ENCODE data around the gene NFASC.

The NFASC gene

DNA sequence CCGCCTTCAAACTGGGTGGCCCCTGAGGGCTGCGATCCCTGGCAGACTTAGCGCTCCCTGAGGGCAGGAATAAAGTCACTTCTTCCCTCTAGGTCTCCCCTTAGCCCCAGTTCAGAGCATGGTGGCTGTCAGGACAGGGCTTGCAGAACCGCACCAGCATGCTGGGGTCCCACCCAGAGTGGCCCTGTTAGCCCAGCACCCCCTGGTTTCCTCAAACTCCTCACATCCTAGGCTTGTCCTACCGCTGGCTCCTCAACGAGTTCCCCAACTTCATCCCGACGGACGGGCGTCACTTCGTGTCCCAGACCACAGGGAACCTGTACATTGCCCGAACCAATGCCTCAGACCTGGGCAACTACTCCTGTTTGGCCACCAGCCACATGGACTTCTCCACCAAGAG, 188.2 kb downstream of the NFASC start:
- no peak for DNase-seq (ENCODE audit: extremely low read depth in 1 of 2, low read depth in 1 of 2)

DNA sequence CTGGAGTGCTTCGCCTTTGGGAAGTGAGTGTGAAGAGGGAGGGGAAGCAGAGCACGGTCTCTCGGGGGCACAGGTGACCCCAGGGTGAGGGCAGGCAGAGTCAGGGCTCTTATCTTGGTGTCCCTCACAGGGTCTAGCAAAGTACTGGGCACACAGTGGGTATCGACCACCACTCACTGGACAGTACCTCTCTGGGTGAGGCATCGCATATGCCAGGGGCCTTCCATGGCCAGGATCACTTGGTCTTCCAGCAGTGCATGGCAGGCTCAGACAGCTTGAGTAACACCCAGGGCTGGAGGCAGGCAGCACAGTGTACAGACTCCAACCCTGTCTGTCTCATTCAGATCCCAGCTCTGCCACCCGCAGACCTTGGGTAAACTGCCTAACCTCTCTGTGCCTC, 189.0 kb downstream of the NFASC start:
- no peak for DNase-seq (ENCODE audit: extremely low read depth in 1 of 2, low read depth in 1 of 2)

DNA sequence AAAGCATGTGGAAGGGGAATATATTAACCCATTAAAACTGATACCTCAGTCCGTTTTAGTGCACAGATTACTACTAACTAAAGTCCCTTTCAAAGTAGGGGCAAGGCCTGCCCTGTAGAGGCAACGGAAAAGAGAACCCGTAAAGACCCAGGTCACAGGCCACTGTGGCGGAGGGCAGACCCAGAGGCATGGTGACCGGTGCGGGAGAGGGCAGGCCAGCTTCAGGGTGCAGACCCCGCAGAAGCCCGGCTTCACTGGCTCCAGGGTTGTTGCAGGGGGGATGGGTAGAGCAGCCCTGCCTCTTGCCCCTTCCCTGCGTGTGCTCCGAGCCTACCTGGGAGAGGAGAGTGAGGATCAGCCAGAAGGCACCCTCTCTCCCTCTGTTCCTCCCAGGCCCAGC, 190.1 kb downstream of the NFASC start:
- DNase-seq (ENCODE audit: extremely low read depth in 1 of 2, low read depth in 1 of 2), result no peak

DNA sequence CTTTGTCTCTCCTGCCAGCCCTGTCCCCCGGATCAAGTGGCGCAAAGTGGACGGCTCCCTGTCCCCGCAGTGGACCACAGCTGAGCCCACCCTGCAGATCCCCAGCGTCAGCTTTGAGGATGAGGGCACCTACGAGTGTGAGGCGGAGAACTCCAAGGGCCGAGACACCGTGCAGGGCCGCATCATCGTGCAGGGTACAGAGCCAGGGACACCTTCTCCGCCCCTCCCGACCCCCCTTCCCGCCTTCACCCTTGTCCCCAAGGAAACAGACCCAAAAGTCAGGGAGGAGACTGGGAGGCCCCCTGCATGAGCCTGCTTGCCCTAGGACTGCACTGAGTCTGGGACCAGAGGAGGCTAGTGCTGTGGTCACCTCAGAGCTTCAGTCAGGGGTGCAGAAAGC, 190.6 kb downstream of the NFASC start:
- no peak for DNase-seq (ENCODE audit: extremely low read depth in 1 of 2, low read depth in 1 of 2)

DNA sequence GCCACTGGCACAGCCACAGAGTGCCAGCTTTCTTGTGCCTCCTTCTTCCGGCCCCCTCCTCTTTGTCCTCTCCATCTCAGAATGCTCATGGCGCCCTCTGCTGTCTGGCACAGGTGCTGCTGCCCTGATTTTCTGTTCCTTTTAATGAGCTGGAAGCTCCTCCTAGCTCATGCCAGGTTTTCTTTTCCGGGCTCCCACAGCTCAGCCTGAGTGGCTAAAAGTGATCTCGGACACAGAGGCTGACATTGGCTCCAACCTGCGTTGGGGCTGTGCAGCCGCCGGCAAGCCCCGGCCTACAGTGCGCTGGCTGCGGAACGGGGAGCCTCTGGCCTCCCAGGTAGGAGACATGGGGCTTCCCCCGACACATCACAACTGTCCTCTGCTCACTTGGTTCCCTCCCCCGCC, 191.0 kb downstream of the NFASC start:
- peak; percentile 33 to 44 for DNase-seq (ENCODE audit: extremely low read depth in 1 of 2, low read depth in 1 of 2)

DNA sequence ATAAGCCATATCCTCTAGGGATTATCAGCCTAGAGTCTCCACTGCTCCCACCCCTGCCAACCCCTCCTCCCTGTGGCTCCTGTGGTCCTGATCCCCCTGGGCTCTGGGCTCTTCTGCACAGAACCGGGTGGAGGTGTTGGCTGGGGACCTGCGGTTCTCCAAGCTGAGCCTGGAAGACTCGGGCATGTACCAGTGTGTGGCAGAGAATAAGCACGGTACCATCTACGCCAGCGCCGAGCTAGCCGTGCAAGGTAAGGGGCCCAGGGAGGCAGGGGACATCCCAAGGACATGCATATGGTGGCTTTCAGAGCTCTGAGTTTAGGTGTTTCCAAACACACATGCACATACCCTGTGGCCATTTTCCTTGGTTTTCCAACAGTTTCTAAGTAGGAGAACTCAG, 191.7 kb downstream of the NFASC start:
- no peak for DNase-seq (ENCODE audit: extremely low read depth in 1 of 2, low read depth in 1 of 2)

DNA sequence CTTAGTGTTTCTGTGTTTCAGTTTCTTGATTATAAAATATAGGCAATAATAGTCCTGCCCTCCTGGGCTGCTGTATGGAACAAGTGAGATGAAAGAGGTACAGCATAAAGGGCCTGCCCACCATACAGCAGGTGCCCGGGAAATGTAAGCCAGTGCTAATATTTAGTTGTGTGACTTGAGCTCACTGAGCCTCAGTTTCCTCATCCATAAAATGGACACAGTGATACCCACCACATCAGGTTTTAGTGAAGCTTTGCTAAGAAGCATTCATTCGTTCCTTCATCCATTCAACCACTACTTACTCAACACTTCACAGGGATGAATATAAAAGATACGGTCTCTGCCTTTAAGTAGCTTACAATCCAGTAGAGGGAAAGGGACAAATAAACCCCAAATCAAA, 192.2 kb downstream of the NFASC start:
- DNase-seq (ENCODE audit: extremely low read depth in 1 of 2, low read depth in 1 of 2), result no peak

DNA sequence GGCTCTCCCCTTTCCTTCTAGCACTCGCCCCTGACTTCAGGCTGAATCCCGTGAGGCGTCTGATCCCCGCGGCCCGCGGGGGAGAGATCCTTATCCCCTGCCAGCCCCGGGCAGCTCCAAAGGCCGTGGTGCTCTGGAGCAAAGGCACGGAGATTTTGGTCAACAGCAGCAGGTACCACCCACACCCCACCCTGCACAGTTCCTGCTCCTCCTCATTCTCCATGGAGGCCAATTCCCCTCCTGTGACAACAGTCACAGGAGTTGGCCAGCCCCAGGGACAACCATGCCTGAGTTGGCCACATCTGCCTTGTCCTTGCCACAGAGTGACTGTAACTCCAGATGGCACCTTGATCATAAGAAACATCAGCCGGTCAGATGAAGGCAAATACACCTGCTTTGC, 193.6 kb downstream of the NFASC start:
- DNase-seq (ENCODE audit: extremely low read depth in 1 of 2, low read depth in 1 of 2), result no peak

DNA sequence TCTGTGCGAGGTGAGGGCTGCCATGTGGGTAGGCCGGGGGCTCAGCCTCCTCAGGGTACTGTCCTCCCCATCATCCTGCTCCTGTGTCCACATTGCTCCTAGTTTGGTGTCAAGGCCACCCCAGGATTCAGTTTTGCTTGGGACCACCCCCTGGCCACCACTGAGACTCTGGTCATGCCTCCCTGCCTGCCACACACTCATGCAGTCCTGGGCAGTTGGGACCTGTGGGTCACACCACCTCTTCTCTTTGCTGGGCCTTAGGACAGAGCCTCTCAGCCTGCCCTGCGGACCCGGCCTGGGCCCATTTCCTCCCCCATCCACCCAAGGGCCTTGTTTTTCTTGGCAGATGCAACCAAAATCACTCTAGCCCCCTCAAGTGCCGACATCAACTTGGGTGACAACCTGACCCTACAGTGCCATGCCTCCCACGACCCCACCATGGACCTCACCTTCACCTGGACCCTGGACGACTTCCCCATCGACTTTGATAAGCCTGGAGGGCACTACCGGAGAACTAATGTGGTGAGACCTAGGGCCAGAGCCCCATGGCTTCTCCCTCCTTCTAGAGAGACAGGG, 194.2 kb downstream of the NFASC start:
- DNase-seq (ENCODE audit: extremely low read depth in 1 of 2, low read depth in 1 of 2), result no peak

DNA sequence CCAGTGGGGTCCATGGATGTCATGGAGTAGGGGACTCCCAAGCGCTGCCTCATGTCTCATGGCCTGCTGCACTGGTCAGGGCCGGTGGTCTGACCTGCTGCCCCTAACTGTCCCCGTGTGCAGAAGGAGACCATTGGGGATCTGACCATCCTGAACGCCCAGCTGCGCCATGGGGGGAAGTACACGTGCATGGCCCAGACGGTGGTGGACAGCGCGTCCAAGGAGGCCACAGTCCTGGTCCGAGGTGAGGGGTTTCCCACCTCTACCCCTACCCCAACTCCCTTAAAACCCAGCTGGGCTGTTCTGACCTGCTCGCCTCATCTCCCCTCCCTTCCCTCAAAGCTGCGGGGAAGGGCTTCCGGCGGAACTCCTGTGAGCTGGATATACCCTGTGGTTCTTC, 195.0 kb downstream of the NFASC start:
- DNase-seq (ENCODE audit: extremely low read depth in 1 of 2, low read depth in 1 of 2), result no peak

DNA sequence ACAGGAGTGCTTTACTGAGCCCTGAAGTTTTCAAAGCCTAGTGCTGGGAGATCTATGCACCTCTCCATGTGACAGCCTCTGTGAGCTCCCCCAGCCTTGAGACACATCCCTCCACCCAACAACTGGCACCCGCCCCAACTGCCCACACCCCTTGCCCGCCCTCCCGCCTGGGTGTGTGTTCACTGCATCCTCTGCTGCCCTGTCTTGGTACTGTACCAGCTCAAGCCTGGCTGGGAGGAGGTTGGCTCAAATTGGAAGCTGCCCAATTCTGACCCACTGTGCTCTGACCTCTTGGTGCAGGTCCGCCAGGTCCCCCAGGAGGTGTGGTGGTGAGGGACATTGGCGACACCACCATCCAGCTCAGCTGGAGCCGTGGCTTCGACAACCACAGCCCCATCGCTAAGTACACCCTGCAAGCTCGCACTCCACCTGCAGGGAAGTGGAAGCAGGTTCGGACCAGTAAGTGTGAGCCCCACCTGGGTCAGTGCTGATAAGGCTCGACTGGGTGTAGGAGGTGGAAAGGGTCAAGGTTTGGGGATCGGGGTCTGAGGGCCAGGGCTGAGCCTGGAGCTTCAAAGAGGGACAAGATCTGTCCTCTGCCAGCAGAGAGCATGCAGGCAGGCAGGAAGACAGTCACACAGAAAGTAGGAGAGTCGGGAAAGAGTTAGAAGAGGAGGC, 195.6 kb downstream of the NFASC start:
- DNase-seq (ENCODE audit: extremely low read depth in 1 of 2, low read depth in 1 of 2), result no peak

DNA sequence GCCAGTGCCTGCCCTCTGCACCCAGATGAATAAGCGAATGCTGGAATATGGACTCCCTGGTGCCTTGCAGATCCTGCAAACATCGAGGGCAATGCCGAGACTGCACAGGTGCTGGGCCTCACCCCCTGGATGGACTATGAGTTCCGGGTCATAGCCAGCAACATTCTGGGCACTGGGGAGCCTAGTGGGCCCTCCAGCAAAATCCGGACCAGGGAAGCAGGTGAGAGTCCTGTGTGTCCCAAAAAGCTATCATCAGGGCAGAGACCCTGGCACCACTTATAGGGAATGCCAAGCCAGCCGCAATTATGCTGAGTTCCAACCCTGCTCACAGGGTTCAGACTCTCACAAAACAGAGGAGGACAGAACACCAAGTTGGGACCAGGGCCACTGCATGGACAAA, 196.4 kb downstream of the NFASC start:
- no peak for DNase-seq (ENCODE audit: extremely low read depth in 1 of 2, low read depth in 1 of 2)

DNA sequence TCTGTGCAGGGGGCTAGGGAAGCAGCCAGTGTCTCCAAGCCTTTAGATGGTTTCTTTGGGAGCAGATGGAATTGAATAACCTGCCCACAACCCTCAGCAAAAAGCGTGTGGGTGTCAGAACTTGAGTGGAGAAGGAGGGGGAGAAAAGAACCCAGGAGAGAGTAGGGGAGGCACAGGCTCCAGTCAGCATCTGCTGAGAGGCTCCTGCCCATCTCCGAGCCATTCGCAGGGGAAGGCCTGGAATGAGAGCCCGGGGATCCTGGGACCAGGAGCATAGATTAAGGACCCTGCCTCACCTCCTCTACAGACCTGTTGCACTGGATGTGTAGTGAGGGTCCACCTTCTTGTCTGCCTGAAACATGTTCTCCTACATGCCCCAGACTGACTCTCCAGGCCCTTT, 197.3 kb downstream of the NFASC start:
- DNase-seq (ENCODE audit: extremely low read depth in 1 of 2, low read depth in 1 of 2), result no peak

DNA sequence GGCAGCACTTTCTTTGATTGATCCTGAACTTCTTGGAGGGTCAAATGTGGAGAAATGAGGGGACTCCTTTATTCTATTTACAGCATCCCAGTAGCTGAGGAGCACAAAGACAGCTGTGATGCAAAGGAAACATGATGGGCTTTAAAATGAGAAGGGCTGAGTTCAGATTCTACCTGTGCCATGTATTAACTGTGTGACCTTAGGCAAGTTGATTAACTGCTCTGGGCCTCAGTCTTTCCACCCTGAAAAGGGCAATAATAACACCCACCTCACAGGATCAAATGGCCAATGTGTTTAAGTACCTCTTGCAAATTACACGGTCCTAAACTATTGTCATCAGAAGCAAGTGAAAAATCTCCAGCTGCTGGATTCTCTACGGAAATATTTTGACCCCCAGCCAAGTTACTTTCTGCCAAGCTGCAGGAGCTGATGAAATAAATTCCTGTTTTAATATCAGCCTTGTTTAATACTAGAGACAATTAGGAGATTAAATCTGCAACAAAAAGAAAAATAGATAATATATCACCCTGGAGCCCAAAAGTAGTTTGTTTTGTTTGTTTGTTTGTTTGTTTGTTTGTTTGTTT, 197.9 kb downstream of the NFASC start:
- DNase-seq (ENCODE audit: extremely low read depth in 1 of 2, low read depth in 1 of 2), result no peak

DNA sequence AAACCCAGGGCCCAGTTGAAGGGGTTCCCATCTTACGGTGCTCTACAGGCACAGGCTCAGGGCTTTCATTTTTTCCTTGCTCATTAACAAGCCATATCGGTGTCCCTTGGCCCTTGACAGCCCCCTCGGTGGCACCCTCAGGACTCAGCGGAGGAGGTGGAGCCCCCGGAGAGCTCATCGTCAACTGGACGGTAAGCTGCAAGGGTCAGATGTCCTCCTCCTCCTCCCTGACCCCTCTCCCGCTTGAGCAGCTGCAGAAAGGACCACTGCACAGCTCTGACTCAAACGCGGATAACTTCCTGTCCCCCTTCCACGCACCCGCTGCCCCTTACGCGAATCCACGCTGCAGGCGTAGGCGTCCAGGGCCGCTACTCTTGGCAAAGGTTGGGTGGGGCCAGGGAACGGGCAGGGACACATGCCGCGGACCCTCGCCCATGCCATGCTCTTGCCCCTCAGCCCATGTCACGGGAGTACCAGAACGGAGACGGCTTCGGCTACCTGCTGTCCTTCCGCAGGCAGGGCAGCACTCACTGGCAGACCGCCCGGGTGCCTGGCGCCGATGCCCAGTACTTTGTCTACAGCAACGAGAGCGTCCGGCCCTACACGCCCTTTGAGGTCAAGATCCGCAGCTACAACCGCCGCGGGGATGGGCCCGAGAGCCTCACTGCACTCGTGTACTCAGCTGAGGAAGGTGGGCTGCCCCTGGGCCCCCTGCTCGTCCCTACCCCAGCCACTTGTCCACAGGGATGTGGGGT, 198.9 kb downstream of the NFASC start:
- no peak for DNase-seq (ENCODE audit: extremely low read depth in 1 of 2, low read depth in 1 of 2)

DNA sequence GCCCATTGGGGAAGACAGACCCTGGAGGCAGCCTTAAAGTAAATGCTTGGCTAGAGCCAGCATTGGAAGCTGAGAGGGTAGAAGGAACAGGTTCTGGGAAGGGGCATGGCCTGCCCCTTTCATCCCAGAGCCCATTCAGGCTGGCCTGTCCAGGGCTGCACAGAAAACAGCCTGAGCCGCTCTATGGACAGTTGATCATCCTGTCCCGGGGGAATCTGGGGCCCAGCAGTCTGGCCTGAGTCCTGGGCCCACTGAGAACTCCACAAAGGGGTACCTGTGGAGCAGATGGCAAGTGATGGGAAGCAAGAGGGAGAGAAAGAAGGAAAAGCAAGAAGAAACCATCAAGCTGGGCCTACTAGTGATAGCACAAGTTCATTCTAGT, 200.4 kb downstream of the NFASC start:
- DNase-seq (ENCODE audit: extremely low read depth in 1 of 2, low read depth in 1 of 2), result no peak

DNA sequence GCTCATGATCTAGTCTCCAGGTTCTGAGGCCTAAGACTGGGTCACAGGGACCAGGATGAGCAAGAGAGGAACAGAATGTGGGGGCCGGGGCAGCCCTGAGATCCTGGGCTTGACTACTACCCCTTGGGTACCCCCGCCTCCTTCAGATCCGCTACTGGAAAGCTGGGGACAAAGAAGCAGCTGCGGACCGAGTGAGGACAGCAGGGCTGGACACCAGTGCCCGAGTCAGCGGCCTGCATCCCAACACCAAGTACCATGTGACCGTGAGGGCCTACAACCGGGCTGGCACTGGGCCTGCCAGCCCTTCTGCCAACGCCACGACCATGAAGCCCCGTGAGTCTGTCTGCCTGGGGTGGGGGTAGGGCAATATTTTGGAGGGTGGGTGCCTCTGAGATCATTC, 201.1 kb downstream of the NFASC start:
- no peak for DNase-seq (ENCODE audit: extremely low read depth in 1 of 2, low read depth in 1 of 2)

DNA sequence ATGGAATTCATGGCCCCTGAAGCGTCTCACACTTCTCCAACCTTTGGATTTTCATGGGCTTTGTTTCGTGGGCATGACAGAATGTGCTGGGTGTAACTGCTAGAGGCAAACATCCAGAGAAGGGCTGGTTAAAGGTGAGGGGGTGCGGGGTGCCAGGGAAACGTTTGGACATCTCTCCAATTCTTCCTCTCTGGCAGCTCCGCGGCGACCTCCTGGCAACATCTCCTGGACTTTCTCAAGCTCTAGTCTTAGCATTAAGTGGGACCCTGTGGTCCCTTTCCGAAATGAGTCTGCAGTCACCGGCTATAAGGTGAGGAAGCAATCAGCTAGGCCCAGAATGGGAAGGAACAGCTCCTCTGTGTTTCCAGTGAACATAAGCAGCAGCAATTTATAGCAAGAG, 201.6 kb downstream of the NFASC start:
- DNase-seq (ENCODE audit: extremely low read depth in 1 of 2, low read depth in 1 of 2), result no peak

All from stimulated activated CD8-positive, alpha-beta memory T cell treated with anti-CD3 and anti-CD28 coated beads, Interleukin-7, amount 100 ng/mL, for 48 hours (primary cell).